Stimulated activated CD4-positive, alpha-beta T cell treated with anti-CD3 and anti-CD28 coated beads, Interleukin-1b, Interleukin-23, amount 100 ng/mL, for 4 hours (primary cell): ENCODE measurements around the gene MAP4.

ENCODE experiments used
- DNase-seq, 2 donors: peaks; one replicate each; pipeline ENCODE4 v3.0.0-alpha.2; 2020; ENCODE audit warnings: low read depth in 2 of 2

The MAP4 gene

DNA sequence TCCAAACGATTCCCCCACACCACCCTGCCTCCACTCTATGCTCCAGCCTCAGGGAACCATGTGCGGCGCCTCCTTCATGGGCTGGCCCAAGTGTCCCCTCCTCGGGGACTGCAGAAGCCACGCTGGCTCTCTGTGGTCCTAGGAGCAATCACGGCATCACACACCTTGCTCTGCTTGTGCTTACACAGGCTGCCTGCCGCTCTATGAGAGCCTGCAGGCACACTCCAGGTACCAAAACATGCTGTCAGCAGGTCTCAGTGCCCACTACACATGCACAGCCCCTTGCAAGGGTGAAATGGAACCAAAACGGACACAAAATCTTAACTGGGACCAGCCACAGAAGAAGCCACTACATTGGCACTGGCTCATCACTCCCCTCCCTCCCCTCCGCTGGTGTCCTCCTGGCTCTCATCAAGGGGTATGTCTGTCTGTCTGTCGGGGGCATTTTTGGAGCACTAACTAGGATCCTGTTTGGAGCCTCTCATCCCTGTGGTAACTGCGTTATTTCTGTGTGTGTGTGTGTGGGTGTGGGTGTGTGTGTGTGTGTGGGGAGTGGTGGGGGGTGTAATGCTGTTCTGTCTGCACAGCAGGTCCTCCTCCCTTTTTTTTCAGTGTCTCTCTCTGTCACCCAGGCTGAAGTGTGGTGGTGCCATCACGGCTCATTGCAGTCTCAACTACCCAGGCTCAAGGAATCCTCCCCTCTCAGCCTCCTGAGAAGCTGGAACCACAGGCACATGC, 152.7 kb downstream of the MAP4 start:
- no peak for DNase-seq

DNA sequence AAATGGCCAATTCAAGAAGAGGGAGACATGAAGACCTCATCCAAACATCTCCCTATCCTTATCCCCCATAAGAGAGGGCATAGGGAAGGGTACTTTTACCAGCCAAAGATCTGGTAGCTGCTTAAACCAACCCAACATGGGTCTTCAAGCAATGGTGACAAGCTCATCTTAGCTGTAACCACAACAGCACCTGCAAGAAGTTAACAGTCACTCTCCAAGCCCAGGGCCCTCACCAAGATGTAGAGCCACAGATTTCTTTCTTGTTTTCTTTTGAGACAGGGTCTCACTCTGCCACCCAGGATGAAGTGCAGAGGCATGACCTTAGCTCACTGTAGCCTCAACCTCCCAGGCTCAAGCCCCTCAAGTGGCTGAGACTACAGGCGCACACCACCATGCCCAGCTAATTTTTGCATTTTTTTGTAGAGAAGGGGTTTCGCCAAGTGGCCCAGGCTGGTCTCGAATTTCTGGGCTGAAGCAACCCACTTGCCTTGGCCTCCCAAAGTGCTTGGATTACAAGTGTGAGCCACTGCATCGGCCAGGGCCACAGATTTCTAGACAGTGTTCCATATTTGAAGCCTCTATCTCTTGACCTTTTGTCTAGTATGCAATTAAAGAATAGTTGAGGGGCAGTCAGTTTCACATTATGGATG, 156.1 kb downstream of the MAP4 start:
- no peak for DNase-seq

DNA sequence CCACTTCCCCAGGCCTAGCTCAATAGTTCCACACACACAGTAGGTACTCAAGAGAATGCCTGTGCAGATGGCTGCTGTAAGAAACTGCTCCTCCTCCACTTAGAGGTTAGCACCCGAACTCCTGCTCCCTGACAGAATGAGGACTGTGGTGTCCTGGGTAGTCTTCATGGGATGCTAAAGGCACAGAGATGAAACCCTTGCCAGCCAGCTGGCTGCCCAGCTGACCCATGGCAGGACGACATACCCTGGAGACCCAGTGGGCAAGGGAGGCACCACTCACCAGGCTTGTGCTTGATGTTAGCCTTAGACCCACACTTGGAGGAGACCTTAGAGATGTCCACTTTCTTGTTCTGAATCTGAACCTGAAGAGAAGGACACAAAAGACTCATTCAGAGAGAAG, 159.1 kb downstream of the MAP4 start:
- DNase-seq, result no peak

DNA sequence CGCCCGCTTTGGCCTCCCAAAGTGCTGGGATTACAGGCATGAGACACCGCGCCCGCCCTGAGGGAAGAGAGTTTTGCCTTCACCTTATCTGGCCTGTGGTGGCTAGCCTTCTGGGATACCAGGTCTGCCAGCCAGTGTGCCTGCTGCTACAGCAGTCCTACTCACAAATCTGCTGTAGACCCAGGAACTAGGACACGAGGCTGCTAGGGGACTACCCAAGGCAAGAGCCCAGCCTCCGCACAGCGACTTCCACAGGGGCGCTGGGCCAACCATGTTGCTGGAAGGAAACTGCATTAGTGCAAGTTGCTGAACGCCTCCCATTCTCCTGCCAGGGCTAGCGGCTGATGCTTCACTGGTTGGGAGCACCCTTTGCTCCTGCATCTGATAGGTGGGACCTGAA, 159.5 kb downstream of the MAP4 start:
- no peak for DNase-seq

DNA sequence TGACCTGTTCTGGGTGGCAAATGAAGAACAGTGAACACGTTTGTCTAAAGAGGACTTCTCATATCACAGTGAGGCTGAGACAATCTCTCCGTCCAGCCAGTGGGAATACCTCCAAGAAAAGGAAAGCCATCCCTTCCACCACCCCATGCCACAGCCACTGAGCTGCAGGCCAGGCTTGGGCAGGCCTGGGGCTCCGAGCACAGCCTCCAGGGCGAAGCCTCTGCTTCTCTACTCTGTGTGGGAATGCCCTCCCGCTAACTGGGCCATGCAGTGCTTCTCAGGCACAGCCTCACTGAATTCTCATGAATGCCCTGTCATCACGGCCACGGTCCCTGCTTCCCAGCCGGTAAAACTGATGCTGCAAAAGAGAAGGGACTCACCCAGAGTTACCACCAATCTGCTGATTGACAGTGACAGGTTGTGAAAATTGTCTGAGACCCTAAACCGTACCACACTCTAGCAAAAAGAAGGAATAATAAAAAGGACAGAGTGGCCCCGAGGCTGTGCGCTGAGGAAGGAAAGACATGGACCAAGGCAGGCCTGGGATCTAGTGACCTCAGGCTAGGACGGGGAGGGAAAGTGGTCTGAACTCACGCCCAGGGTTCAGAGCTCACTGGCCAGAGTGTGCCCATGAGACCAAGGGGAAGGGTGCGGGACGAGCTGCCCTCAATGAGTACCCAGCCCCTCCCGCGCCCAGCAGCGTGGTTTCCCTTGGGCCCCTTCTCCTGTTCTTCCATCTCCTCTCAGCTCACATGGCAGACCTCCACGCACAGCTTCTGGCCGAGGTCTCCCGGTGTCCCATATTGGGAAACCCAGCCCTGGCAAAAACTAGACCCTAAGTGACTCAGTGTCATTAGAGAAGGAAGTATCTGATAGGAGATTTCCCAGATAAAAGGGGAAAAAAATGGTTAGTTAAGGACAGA, 160.5 kb downstream of the MAP4 start:
- no peak for DNase-seq

DNA sequence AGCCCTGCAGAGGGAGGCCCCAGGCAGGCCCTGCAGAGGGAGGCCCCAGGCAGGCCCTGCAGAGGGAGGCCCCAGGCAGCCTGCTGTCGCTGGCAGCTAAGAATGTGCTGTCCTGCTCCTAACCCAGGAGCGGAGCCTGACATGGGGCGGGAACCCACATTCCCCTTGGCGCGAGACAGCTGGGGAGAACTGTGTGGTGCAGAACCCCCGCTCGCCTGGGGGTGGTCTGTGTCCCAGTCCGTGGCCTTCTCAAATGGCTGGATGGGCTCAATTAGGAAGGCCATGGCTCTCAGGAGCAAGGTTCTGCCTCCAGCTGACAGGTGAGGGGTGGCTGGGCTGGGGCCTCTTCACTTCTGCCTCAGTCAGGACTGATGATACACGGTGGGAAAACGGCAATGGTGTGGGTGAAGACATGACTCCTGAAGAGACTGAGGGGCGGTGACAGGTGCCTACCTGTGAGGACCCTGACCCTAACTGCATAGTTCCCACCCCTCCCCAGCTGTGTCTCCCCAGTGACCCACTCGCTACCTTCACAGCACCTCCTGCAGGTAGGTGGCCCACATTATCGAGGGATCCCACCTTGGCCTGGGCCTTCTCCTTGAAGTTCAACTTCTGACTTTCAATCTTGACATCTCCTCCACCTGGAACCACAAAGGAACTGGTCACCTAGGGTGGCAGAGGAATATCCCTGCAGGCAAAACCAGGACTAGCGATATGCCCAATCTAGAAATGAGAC, 161.3 kb downstream of the MAP4 start:
- DNase-seq, result no peak

DNA sequence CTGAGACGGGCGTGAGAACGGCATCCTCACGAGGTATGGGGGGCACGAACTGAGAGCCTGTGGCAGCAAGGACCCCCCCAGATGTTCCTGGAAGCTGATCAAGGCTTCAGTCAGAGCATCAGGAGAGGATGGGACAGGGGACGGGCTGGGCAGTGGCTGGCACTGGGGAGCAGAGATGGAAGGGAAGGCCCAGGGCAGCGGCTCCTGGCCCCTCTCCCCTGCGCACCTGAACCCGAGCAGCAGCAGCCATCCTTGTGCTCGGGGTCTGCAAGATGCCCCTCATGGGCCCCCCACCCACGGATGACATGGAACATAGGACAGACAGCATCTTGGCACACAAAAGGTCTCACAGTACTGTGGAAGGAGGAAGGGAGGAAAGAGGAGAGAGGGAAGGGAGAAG, 161.9 kb downstream of the MAP4 start:
- no peak for DNase-seq

DNA sequence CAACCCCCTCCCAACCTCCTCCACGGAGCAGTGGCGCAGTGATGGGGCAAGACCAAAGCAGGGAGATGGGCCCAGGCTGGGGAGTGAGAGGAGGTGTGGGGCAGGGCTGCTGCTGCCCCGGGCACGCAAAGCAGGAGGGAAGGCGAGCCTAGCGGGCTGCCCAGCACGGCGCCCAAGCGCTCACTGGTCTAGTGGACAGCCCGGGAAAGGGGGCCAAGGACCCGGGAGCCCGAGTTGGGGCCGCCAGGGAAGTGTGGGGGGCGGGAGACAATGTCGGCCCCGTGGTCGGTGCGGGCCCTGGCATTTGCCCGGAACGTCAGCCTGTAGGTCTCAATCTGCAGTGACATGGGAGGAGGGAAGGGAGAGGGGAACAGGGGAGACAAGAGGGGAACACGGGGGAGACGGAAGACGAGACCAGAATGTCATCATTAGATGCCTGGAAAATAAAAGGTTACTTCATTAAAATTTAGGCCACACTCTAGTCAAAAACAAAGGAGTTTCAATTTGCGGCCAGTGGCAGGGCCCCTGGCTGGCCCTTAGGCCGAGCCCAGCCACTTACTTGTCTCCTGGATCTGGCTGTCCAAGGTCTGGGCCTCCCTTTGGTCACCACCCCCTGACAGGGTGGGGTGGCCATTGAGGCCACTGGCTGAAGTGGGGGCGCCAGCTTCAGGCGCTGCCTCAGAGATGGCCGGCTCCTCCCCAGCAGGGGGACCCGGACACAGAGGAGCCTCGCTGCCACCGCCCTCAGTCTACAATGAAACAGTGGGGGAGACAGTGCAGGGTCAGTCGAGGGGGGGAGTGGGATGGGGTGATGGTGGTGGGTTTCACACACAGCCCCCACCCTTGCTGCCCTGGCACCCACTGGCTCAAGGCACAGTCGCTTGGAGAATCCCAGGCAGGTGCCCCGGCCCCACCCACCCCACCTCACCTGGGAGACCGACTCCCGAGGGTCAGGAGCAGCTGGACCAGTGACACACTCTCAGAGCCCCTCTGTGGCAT, 163.3 kb downstream of the MAP4 start:
- no peak for DNase-seq

DNA sequence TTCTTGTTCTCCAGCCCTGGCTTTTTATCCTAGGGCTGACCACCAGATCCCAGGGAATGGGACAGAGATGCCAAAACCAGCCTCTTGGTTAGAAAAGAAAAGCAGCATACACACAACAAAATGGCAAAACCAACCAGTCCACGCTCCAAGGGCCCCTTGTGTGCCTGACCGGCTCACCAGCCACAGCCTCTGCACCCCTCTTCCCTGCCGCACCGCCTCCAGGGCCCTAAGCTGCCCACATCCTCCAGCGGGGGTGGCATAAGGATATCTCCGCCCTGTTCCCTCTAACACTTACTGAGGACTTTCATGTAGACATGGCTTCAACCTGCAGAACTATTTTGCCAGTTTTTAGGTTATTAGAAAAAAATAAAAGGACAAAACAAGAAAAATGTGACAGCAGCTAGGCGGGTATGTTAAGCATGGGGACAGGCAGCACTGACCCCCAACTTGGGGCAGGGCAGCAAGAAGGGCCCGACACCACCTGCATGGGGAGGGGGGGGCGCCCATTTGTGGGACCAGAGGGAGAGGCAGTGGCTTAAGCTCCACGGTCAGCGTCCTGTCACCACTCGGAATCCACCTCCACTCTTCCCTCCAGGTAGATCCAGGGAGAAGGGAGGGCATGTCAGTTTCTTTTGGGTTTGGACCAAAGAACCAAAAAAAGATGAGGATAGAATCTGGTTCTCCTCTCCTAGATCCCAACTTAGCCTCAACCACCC, 164.2 kb downstream of the MAP4 start:
- DNase-seq, result no peak

DNA sequence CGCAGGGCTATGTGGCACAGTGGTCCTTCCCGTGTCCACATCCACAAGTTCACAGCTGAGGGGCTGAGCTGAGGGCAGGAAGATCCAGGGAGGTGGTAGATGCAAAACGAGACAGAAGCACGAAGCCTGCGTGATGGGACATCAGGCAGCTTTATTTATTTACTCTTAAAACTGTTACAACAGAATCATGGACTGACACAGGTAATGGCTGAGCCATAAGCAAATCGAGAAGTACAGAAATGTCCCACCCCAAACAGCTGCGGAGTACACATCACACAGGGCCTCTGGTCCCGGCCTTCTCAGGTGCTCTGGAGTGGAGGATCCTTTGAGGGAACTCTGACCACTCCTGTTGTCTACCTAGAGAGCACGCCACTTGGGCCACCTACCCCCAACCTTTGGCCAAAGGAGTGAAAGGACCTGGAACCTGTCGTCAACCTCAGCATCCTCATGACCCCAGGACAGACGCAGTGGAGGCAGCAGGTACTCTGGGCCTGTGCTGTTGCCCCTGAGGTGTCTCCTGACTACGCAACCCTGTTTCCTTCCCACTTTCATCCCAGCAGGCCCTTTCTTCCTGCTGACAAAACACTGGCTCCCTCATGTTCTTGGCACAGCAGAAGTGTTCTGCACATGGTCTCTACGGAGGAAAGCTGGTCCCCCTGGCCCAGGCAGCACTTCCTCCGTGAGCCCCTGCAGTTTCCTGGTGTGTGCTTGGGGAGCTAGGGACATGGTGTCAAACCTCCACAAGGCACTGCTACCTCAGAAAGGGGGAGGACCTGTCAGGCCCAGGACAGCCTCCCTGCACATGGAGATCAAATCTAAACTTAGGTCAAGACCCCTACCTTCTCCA, 165.4 kb downstream of the MAP4 start:
- DNase-seq, result no peak

DNA sequence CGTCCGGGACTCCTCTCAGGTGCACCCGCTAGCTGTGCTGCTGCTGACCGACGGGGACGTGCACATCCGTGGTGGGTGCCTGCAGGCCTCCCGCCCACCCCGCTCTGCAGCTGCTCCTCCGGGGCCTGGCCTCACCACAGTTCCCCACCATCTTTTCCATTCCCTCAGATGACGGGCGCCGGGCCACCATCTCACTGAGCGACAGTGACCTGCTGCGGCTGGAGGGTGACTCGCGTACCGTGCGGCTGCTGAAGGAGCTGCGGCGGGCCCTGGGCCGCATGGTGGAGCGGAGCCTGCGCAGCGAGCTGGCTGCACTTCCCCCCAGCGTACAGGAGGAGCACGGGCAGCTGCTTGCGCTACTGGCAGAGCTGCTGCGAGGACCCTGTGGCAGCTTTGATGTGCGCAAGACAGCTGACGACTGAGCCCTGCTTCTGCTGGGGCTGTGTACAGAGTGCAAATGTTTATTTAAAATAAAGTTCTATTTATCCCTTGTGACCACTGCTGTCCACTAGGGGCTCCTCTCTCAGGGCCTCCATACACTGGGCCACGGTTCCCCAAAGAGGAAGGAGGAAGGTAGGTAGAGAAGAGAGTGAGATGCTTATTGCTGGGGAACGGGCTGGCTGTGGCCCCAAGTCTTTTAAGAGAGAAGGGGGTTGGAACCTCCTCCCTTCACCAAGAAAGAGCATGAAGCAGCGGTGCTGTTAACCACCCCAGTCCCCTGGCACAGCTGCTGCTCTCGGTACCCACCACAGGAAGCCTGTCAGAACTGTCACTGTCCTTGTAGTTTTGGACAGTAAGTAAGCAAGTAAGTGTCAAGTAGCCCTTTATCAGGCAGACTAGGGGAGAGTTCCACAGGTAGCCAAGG, 166.3 kb downstream of the MAP4 start:
- DNase-seq, result no peak

DNA sequence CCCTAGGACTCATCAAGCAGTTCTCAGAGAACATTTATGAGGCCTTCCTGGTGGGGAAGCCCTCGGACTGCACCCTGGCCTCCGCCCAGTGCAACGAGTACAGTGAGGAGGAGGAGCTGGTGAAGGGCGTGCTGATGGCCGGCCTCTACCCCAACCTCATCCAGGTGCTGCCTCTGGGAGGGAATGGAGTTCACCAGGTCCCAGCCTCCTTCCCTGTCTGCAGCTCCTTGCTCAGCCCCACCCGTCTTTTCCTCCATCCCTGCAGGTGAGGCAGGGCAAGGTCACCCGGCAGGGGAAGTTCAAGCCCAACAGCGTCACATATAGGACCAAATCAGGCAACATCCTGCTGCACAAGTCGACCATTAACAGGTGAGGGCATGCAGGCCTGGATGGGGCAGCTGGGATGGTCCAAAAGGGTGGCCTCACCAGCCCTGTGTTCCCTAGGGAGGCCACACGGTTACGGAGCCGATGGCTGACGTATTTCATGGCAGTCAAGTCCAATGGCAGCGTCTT, 167.0 kb downstream of the MAP4 start:
- no peak for DNase-seq

DNA sequence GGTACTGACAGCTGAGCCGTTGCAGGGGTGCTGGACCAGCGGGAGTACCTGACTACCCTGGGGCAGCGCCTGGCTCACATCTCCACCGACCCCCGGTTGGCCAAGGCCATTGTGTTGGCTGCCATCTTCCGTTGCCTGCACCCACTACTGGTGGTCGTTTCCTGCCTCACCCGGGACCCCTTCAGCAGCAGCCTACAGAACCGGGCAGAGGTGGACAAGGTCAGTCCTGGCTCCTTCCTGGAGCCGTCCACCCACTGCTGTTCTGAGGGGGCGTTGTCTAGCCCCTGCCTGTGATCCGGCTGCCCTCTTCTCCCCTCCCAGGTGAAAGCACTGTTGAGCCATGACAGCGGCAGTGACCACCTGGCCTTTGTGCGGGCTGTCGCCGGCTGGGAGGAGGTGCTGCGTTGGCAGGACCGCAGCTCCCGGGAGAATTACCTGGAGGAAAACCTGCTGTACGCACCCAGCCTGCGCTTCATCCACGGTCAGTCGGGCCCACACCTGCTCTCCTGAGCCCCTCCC, 167.6 kb downstream of the MAP4 start:
- no peak for DNase-seq

DNA sequence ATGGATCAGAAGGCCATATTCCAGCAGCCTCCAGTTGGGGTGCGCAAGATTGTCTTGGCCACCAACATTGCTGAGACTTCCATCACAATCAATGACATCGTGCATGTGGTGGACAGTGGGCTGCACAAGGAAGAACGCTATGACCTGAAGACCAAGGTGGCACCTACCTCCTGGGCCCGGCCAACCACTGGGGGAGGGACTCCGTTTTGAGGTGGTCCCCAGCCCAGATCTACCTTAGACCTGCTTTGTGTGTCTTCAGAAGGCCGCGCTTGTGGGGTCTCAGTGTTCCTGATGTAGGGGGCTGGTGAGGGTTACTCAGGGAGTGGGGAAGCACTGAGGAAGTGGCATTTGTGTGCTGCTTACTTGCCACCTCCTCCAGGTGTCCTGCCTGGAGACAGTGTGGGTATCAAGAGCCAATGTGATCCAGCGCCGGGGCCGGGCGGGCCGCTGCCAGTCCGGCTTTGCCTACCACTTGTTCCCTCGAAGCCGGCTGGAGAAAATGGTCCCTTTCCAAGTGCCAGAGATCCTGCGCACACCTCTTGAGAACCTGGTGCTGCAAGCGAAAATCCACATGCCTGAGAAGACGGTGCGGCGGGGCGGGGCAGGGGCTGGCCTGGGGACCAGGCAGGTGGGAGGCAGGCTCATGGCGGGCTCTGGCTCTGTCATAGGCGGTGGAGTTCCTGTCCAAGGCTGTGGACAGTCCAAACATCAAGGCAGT, 168.3 kb downstream of the MAP4 start:
- DNase-seq, result no peak

DNA sequence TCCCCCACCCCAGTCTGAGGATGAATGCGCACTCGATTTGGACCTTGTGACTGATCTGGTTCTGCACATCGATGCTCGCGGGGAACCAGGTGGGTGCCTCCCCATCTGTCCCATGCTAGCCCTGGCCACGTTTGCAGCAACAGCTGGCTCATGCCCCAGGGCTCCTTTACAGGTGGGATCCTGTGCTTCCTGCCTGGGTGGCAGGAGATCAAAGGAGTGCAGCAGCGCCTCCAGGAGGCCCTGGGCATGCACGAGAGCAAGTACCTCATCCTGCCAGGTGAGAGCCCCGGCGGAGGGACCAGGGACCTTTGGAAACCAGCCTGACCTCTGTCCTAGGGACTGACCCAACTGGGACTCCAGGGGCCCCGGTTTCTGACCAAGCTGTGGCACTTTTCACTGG, 169.0 kb downstream of the MAP4 start:
- no peak for DNase-seq

DNA sequence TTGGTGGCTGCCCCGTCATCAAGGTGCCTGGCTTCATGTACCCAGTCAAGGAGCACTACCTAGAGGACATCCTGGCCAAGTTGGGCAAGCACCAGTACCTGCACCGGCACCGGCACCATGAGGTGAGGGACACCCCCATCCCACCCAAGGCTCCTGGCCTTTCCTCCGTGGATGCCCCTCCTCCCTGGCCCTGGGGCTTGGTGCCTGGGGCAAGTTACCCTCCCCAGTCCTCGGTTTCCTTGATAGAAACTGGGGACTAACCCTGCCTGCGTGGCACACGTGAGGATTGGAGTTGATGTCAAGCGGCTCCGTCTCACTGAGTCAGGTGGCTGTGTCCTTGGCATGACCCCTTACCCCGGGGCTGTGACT, 169.4 kb downstream of the MAP4 start:
- DNase-seq, result no peak
